HG03469 (cell line): ENCODE measurements around the gene INHBB.
"Not testable (repeated sequence)": the region's sequence is repeated elsewhere in the genome, so short reads cannot be mapped to it uniquely, and the experiment has no call there.

ENCODE experiments used
- ATAC-seq: cut with Tn5 transposase; IDR thresholded peaks from one replicate; pipeline ENCODE4 v1.9.1; 2021; ENCODE audit warnings: mild to moderate bottlenecking, moderate library complexity, moderate number of reproducible peaks; ENCODE audit not compliant: unreplicated experiment

The INHBB gene

DNA sequence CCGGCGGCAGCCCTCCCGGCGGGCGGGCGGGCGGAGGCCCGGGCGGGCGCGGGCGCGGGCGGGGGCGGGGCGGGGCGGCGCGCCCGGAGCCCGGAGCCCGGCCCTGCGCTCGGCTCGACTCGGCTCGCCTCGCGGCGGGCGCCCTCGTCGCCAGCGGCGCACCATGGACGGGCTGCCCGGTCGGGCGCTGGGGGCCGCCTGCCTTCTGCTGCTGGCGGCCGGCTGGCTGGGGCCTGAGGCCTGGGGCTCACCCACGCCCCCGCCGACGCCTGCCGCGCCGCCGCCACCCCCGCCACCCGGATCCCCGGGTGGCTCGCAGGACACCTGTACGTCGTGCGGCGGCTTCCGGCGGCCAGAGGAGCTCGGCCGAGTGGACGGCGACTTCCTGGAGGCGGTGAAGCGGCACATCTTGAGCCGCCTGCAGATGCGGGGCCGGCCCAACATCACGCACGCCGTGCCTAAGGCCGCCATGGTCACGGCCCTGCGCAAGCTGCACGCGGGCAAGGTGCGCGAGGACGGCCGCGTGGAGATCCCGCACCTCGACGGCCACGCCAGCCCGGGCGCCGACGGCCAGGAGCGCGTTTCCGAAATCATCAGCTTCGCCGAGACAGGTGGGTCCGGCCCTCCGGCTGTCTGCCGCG lies at the start of gene INHBB:
INHBB (plus strand) TSS at position 111 of the 641 bp plus-strand sequence; CDS start at position 164, 53 bp downstream.
- ATAC-seq = no peak

DNA sequence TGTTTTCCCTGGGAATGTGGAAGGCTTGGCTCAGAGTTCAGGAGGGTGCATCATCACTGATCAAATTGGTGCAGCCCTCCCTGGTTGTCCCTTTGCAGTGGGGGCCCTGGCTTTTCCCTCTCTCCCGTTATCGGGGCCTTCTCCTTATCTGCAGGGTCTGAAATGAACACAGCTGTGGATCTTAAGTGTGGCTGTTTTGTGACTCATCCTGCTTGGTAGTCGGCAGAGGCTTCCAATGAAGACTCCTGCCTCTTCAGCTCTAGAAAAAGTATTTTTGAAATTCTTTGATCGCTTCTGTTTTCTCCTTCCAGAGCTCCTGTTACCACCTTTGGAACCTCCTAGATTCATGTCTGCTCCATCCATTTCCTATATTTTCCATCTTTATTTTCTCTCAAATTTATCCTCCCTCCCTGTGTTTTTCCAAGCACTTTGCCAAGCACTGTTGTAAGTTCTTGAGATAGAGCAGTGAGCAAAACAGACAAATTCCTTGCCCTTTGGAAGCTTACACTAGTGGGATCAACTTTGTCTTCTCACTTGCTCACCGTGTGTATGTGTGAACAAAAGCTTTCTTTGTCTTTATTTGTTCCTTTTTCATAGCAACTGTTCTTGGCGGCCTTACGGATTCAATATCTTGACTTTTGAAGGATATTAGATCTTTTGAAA lies 47.6 kb upstream of the INHBB start:
- no peak for ATAC-seq

DNA sequence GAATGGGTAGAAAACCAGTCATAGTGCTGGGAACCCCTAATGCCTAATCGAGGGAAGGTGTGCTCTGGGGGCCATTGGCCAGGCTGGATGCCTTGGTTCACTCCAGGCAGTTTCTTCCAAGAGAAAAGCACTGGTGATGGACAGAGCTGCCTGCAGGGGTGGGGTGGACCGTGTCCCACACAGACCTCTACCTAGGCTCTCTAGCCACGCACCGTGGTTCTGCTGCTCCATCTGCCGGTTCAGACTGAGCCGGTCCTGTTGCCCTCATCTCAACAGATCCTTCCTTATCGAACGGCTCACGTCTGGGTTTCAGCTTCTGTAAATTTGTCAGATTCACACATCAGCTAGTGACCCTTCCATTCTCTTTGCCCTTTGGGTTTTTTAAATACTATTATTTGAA lies 46.9 kb upstream of the INHBB start:
- no peak for ATAC-seq

DNA sequence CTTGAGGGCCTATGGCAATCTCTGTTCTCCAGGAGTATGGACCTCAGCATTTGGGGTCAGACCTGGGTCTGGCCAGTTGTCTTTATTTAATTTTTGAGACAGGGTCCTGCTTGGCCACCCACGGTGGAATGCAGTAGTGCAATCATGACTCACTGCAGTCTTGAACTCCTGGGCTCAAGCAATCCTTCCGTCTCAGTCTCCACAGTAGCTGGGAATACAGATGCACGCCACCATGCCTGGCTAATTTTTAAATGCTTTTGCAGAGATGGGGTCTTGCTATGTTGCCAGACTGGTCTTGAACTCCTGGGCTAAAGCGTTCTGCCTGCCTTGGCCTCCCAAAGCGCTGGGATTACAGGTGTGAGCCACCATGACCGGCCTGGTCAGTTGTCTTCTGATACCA lies 46.4 kb upstream of the INHBB start:
- ATAC-seq = no peak

DNA sequence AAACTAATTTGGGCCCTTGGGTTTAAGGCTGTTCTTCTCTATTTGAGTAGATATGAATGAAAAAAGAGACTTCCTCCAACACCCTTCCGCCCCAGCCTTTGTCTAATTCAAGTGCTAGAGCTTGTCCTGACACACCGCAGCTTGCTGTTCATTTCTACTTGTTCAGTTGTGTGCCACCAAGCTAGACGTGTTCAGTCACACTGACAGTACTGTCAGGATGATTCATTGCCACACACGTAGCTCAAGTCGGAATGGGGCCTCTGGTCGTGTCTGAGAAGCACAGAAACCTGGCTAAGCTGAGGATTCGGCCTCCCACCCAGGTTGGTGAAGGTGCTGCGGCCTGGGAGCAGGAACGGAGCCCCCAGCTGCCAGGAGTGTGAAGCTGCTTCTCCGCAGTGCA lies 45.6 kb upstream of the INHBB start:
- no peak for ATAC-seq

DNA sequence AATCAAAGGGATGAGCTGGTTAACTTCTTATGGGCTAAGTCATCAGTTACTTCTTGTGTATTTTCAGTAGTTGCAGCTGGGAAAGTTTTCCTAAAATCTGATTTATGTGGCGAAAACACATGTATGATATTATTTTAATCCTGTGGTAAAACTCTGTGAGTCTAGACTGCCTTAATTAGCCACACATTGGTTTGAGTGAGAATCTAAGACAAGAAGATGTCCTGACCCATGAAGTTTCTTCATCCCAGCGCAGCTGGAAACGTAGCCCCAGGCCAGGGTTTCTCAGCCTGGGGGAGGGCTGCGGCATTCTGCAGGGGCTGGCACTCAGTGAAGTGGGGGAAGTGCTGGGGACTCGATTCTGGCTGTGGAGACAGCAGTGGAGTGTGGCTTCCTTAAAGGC lies 44.7 kb upstream of the INHBB start:
- no peak for ATAC-seq

DNA sequence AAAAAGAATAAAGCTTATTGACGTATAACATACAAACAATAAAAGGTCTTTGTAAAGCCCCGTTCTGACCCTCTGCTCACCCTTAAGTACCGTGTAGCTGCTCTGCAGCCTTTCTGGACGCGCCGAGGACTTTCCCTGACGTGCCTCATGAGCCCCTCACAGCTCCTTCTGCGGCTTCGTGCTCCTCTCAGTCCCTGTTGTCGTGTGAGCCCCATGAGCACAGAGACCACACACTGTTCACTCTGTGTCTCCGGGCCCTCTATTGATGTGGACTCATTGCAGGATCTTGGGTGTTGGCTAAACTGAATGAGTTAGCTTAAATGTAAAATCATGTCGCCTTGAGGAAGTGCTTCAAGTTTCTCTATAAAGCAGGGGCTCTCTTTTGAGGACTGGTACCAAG lies 43.6 kb upstream of the INHBB start:
- no peak for ATAC-seq

DNA sequence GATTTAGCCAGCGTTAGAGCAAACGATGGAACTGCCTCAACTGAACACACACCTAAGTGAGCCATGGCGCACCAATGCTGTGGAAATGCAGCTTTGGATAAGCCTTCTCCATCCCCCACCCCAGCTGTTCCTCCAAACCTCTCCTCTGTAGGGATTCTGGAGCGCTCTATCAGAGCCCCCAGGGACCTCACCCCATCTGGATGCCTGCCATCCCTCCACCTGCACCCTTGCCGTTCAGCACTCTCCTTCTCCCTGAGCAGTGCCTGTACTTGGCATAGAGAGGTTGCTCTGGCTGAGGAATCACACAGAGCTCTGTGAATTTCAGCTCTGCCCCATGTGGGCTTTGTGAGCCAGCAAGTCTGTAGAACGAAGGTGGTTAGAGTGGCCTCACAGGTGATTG lies 42.8 kb upstream of the INHBB start:
- no peak for ATAC-seq

DNA sequence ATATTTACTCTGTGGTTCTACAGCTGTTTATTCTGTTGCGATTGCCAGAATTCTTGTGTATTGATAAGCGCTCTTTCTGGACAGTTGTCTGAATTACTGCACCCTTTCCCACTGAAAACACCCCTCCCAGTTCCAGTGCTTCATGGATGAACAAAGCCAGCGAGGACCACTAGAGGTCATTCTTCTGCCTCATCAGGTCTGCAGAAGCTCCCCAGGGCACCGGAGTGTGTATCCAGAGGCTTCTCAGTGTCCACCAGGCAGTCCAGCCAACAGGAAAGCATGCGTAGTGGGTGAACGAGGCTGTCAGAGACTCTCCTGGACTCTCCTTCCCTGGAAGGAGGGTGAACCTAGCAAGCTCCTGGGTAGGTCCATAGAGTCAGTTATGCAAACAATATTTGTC lies 40.6 kb upstream of the INHBB start:
- no peak for ATAC-seq

DNA sequence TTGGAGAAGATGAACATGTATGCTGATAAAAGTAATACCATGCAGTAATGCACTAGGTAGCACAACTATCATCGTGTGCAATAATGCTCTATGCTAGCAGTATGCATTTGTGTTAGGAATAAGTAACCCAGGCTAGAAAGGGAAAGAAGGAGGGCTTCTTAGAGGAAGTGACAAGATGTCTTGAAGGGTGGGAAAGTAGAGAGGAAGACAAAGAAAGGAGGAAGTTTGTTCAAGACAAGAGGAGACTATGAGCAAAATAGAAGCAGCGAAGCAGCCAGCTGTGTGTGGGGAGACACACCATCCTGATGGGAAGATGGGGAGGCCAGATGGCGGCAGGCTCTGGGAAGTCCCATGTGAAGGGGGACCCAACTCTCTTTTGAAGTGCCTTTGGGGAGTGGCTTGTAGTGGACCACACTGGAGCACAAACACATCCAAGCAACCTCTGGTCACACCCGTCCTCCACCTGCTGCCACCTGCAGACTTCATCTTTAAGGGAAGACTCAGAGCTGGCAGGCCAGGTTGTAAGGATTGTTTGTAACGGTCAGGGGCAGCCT lies 39.9 kb upstream of the INHBB start:
- ATAC-seq = no peak

DNA sequence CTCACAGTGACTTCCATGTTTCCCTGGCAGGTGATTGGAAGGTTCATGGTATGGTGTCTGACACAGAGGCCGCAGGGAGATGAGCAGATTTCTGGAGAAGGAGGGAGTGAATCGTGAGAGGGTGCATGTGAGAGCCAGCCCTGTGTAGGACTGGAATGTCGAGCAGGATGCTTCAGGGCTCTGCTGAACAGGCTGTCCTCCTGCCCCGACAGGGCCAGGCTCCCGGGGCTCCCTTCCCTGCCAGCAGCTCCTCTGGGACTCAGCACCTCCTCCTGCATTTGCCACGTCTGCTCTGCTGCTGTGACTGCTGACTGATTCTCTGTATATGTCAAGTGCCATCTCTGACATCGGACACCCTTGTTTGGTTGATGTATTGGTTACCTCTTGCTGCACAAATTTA lies 38.5 kb upstream of the INHBB start:
- no peak for ATAC-seq

DNA sequence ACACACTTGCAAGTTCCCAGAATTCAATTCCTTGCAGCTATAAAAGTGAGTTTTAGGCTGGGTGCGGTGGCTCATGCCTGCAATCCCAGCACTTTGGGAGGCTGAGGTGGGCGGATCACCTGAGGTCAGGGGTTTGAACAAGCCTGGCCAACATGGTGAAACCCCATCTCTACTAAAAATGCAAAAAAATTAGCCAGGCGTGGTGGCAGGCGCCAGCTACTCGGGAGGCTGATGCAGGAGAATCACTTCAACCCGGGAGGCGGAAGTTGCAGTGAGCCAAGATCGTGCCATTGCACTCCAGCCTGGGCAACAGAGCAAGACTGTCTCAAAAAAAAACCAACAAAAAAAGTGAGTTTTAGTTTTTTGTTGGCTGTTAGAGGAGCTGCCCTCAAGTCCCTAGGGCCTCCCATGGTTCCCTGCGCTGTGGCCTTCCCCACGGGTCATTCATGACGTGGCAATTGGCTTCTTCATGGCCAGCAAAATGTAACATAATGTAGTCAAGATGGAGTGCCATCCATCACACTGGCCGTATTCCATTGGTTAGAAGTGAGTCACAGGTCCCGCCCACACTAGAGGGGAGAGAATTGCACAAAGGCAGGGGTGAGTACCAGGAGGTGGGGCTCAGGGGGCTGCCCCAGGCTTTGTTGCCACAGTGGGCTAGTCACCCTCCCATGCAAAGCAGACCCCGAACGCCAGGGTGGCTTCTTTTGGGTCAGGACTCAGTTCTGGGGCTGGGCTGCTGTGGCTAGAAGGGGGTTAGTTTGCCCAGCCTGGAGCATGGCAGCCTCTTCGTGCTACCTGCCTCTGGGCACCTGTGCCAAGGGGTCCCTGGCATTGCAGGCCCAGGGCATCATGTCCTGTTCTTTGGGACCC lies 37.7 kb upstream of the INHBB start:
- ATAC-seq = no peak

DNA sequence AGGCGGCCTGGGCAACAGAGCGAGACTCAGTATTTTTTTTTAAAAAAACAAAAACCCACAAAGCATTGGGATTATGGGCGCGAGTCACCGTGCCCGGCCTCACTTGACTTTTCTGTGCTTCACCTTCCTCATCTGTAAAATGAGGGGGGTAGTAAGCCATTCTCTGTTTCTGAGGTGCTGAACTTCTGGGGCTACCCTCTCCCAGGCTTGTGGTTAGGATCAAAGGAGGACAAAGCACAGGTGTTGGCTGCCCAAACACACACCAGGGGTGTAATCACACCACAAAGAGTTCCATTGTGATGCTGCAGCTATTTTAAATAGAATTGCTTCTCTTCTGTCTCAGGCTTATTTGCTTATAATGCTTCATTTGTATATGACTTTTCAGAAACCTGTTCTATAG lies 35.8 kb upstream of the INHBB start:
- peak; percentile 59 for ATAC-seq

DNA sequence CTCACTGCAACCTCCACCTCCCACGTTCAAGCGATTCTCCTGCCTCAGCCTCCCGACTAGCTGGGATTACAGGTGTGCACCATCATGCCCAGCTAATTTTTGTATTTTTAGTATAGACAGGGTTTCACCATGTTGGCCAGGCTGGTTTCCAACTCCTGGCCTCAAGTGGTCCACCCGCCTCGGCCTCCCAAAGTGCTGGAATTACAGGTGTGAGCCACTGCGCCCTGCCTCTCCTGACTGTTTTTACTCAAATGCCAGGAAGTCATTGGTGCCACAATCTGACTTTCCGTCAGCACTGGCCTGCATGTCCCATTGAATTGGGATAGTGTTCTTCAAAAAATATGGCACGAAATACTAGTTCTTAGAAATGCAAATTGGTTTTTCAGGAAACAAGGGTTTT lies 35.1 kb upstream of the INHBB start:
- not testable (repeated sequence) for ATAC-seq

DNA sequence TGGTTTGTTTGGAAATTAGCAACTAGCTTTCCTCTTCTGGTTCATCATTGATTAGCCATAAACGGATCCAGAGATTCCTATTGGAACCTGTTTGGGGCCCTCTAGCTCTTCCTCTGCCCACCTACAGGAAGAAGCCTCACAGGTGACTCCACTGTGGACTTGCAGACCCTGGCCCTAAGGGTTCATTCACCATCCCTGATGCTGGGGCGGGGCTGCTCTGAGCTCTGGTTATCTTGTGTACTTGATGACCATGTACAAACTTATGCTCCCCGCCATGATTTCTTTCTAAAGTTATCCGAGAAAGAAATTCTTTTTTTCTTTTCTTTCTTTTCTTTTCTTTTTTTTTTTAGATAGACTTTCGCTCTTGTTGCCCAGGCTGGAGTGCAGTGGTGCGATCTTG lies 33.9 kb upstream of the INHBB start:
- no peak for ATAC-seq

DNA sequence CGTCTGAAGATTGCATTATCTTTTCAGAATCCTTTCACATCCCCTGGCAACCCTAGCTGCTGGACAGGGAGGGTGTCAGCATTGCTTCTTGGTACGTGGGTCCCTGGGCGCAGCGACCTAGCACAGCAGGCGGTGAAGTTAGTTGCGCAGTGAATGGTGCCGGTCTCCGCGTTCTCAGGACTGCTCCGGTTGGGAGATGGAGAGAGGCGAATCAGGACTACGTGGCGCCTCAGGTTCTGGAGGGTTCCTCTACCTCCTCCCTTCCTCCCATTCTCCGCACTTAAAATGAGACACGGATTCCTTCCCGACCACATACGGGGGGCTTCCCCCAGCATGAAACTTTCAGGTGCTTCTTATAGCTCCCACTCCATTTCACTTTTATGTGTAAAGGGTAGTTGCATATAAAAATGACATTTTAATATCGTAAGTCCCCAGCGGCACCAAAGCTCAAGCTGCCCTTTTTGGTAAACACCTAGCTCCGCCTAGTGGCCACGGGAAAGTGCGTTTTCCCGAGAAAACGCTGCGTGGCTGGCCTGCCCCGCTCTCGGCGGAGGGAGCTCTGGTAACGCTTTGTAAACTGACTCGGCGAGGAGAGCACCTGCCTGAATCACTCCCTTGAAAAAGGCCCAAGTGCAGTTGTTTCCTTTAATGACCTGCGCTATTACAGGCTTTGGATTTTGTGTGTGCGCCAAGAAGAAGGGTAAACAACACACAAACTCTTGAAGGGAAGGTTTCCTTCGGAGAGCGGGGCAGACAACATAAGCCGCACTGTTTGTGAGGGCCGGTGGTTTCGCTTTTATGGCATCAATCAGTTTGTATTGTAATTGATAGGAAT lies 32.9 kb upstream of the INHBB start:
- ATAC-seq = no peak

DNA sequence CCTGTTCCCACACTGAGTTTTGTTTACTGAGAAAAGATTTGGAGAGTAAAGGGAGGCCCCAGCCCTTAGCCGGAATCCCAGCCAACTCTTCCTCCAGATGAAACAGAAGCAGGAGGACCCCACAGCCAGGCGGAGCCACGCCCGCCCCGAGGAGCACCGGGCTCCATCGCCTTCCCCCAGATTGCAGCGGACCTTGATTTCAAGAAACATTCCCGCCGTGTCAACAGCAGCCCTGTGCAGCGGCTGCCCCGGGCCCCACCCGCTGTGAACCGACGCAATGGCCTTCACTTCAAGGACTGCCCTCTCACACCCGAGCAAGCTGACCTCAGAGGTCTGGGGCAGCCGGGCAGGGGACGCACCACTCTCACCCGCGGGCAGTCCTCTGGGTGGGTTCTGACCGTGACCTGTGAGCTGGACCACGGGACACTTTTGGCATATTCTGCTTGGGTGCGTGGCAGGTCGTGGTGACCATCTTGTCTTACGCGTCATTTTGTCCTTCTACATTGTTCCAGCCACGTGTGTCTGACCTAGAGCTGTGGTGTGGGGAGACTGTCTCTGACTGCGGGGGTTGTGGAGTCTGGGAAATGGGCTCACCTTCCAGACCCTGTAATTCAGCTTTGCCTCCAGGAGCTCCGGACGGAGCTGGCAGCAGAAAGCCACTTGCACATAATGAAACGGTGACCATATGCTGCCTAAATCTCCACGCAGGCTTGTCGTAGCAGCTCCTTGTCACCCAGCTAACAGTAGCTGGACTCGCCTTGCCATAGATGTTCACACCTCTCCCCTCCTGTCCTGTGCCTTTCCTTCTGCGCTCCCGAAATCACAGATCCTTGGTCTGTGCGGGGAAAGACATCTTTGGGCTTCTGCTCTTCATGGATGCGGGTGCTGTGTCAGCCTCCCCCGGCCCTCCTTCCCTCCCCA lies 32.0 kb upstream of the INHBB start:
- ATAC-seq = no peak

DNA sequence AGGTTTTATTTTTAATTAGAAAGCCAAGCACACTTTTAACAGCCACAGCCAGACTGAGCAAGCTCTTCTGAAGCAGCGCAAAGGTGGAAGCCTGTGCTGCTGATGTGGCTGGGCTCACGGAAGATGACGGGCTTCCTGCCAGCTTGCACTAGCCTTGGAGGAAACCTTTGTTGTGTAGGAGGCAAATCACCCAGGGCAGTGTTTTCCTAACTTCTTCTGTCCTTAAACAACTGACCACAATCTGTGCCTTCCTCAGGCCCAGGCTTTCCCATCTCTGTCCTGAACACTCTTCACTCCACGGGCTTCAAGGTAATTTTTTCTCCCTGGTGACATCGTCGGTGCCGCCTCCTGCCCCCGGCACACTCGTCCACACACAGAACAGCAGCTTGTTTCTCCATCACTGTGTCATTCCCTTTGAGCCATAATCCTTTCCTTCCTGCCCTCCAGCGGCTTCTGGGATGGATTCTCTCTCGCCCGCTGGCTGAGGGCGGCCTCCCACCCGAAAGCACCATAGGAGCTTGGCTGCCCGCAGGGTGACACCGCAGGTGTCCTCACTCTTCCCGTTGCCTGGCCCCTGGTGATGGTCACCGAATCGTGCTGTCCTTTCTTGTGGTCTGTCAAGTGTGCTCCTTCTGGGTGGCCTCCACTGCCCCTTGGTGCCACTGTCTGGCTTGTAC lies 31.1 kb upstream of the INHBB start:
- ATAC-seq = no peak

DNA sequence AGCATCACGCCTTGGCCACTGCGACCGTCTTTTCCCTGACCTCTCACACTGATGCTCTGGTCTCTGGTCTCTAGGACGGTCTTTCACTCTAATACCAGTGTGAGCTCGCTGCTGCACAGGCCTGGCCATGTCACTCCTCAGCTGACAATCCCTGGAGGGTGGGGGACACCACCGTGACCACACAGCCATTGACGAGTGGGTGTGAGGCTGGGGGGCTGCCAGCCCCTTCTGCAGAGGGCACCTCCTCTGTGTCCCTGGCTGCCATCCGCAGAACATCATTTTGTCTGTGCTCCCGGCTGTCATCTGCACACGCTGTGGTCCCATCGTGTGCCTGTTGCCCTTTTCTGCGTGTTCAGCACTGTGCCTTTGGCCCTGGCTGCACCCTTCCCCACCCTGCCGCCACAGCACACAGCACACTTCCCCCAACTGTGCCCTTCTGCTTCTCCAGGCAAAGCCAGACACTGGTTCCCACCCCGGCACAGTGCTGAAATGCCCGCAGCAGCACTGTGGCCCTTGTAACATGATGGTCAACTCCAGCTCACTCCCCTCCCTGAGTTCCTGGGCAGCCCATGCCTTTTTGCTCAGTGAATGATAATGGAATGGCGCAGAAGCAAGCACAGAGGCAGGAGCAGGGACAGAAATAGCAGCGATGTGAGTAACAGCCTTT lies 30.4 kb upstream of the INHBB start:
- ATAC-seq = no peak
